HG02798 (cell line): ENCODE measurements around the gene PRDM2.
"Not testable (repeated sequence)": the region's sequence is repeated elsewhere in the genome, so short reads cannot be mapped to it uniquely, and the experiment has no call there.

Experiments used
- ATAC-seq: cut with Tn5 transposase; IDR thresholded peaks from one replicate; pipeline ENCODE4 v1.9.1; 2021; ENCODE audit warnings: mild to moderate bottlenecking; ENCODE audit not compliant: unreplicated experiment, poor library complexity

Gene PRDM2

DNA sequence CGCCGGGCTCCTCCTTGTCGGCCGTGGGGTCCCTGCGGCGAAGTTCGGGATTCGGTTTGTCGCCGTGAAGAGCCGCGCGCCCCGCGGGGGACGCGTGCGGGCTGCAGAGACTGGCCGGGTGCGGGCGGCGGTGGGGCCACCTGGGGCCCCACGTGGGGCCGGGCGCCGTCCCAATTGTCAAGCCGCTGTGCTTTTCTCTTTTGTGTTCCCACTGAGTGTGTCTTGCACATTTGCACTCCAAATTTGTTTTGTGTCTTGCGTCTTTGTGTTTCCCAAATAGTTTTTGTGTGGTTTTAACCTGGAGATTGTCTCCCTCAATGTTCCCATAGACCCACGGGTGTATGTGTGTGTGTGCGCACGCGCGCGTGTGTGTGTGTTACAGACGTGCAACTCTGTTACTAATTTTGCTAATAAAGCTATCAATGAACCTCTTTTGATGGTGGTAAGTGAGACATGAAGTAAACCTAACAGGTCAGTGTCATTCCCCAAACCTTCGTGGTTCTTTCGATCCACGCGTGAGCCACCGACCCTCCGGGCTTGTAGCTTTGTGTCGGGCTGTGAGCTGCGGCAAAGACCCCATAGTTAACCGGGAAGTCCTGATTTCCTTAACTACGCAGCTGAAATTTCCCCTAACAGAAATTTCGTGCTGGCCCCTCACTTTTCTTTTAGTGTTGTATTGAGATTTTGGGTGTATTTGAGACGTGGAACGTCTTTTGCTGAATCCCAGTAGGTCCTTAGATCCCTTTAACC is 708 bp downstream of the PRDM2 start:
- ATAC-seq = peak; percentile 43

DNA sequence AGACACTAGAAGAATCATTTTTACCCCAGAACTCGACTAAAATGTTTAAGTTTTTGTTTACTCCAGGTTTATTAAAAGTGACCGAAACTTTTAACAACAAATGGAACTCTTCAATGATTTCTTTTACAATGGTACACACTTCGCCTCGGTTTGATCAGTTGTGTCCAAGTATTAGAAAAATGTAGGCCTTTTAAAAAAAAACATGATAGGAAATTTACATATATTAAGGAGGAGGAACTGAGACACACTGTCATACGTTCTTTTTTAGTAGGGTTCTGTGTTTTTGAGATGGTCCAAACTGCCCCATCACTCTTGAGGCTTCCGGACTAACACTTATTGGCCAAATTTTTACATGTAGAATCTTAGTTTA is 1.3 kb downstream of the PRDM2 start:
- no peak for ATAC-seq

DNA sequence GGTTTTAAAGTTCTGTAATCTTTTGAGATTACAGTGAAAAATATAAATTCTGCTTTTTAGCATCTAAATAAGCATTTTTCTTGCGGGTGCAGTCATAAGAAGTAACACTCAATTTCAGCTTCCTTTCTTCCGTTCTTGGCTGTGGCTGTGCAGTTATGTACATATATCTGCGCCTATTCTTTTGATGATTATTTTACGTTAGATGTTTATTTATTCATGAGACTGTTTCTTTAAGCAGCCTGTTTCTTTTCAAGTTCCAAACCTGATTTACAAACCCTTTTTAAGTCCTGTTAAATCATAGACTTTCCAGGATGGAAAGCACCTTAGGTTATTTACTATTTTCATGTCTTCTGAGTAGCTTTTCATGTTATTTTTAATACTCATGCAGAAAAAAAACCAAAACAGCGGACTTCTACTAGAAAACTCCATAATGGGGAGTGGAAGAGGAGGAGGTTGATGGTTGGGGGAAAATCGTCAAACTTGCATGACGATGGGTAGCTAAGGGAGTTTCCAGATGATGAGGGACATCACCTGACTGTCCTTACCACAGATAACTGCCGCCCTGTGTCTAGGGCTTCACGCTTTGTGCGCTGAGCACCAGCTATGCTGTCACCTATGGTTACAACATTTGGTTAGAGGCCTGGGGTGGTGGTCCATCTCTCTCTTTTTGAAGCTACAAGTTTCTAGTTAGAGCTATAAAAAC is 2.6 kb downstream of the PRDM2 start:
- peak; percentile 76 for ATAC-seq

DNA sequence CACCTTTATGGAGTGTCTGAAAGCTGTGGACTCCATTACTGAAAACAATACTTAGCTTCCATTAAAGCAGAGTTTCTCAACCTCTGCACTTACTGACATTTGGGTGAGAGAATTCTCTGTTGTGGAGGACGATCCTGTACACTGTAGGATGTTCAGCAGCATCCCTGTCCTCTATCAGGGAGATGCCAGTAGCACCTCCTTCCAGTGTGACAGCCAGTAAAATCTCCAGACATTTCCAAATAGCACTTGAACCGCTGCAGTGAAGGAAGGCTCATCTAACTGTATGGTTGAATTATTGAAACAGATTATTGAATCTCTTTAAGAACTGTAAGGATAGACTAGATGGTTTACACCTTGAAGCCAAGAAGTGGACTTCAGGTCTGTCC is 3.1 kb downstream of the PRDM2 start:
- ATAC-seq = no peak

DNA sequence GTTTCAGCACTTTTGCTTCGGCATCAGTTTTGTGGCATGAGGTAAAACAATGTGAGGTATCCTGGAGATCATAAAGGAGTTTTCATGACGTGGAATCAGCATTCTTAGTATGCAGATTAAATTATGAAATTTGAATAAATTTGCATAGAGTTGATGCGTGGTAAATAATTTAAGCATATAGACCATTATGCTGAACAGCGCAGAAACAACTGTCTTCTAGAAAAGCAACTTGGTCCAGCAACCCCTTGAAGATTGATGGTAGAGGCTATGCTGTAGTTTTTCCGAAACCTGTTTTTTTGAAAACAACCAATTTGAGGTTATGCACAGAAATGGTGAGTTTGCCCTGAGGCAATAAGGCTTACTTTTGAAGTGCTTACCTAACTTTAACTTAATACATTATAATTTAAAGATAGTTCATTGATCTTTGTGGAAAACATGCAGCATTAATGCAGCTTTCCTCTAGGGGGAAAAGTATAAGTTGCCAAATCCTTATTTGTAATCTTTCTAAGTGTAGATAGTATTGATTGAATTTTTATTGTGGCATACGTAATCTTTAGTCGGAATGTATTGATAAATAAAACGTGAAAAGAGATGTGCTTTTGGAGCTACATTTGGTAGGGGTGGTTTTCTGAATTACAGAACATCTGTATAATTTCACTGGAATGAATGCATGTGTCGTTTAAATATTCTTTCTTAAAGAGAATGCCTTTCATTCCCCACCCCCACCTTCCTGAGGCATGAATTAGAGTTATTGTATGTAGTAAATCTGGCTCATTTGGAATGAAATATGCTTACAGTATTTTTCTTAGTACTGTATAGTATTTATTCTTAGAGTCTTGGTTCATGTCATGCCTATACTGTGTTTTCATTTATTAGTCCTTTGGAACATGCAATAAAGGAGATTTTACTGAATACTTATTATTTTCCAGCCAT is 3.8 kb downstream of the PRDM2 start:
- no peak for ATAC-seq

DNA sequence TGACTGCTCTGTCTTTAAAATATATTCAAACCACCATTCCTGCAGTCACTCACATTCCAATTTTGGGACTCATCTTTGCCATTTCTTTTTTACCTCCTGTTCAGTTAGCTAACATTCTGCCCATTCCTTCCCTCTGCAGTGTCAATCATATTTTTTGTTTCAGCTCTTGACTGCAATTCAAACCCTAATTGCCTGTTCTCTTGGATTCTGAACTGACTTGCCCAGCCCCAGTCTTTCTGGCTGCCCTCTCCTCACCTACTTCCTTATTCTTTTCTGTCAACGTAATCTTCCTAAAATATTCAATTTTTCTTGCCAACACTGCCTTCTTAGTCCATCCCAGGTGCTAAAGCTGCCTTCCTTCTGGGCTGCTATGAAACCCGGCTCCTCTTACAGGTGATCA is 6.1 kb downstream of the PRDM2 start:
- ATAC-seq = no peak

DNA sequence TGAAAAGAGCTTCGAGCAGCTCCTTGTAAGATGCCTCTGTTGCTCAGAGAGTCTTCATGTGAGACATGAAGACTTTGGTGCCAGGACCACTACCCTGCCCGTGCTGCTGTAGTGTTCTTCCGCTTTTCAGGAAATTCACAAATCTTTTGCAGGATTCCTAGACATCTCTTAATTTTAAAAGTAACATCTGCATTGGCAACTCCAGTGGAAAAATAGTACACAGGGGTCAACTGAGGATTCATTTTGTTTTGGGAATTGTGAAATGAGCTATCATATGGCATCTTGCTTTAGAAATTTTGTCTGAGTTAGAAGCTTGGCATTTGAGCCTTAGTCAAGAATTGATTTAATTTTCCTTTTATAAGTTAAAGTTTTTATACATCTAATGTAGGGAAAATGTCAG is 7.2 kb downstream of the PRDM2 start:
- ATAC-seq = no peak

DNA sequence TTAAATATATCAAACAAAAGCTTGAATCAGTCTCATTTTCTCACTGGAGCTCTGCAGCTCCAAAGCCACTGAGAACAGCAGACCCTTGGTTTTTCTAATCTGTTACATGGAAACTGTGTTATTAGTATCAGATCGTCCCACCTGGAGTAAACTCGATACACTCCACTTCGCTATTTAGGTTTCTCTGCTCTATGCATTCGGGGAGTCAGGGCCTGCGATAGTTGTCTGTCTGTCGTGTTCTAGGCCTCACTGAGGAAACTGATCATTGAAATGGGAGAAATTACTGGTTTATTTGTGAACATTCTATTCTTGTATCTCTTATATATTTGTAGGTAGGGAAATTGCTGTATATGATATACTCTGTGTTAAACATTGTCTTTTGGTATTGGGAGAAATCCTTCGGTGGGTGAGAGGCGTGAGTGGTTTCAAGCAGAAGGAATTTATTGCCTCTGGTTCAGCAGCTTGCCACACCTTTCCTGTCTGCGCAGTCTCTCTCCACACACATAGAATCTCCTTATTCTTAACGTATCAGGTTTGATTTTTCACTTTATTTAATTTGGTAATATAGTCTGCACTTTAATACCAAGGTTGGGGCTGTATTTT is 8.5 kb downstream of the PRDM2 start:
- no peak for ATAC-seq

DNA sequence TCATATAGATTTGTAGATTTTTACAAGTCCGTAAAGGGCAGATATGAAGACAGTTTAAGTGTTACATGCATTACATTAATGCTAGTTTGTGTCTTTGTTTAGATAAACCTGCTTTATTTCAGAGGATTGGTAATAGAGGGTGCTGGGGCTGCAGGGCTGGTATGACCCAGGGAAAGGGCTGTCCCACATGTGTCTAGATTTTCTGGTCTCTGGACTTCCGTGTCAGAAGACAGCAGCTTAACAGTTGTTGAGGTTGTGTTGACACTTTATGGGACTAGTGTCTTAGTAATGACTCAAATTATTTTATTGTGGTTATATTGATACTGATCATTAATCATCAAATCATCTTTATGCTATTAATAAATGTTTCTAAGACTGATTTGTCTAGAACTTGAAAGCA is 10.1 kb downstream of the PRDM2 start:
- ATAC-seq = no peak

DNA sequence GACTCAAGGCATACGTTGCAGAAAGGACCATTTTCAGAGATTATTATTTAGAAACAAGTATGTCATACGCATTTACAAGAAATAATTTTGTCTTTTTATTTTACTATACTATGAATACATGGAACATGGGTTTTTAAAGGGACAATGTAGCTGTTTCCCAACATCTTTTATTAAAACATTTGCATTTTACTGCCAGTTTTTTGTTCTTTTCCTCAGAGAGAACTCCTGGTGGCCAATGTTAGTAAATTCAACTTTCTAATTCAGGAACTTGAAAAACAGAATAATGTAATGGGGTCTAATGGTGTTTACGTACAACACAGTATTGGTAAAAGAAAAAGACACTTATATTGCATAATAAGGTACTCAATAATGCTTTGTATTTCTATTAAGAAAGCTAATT is 14.9 kb downstream of the PRDM2 start:
- no peak for ATAC-seq

DNA sequence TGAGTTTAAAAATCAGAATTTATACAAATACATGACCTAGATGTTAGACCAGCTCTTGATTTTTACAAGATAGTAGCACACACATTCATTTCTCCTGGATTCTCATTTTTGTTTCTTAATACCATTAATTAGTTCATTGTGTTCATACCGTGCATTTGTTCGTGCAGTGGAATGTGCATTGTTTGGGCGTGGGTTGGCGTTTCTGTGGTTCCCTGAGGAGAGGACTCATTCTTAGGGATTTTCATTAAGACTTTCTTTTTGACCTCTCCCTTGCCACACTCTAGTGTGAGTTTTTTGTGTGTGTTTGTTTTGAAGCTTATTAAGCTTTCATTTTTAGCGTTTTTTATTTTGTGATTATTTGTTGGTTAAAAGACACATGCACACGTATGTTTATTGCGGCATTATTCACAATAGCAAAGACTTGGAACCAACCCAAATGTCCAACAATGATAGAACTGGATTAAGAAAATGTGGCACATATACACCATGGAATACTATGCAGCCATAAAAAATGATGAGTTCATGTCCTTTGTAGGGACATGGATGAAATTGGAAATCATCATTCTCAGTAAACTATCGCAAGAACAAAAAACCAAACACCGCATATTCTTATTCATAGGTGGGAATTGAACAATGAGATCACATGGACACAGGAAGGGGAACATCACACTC is 15.8 kb downstream of the PRDM2 start:
- ATAC-seq = not testable (repeated sequence)

DNA sequence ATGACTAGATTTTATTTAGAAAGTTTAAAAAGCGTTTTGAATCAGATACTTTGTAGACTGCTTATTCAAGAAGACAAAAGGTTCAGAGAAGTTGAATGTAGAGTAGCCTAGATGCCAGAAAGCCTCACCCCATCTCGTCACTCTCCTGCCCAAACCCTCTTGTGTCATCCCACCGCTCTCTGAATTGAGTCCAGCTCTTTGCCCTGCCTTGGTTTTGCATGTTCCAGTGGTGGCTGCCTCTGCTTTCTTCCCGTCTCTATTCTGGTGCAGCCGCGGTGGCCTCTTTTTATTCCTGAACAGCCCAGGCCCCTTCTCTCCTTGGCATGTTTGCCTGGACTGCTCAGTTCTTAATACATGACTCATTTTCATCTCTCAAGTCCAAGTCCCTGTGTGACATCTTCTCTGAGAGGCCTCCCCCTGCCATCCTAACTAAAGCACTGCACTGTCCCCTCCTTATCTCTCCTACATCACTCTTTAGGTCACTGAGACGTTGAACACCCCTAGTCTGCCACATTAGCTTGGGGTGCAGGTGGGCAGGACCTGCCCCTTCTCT is 22.9 kb downstream of the PRDM2 start:
- ATAC-seq = no peak

DNA sequence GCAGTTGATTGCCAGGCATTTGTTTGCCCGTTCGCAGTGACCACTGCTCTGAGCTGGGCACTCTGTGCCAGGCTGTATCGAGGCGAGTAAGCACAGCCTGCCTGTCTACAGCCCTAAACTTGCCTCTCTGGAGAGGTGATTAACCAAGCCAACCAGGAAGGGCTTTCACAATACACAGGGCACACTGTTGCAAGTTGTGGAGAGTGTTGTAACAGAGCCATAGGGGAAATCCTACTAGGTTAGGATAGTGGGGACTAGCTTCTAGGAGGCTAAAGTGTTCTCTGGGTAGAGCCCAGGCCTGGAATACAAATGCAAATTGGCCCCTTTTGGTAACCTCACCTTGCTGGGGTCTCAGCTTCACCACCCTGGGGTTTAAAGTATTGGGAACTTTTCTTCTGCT is 23.8 kb downstream of the PRDM2 start:
- ATAC-seq = no peak

DNA sequence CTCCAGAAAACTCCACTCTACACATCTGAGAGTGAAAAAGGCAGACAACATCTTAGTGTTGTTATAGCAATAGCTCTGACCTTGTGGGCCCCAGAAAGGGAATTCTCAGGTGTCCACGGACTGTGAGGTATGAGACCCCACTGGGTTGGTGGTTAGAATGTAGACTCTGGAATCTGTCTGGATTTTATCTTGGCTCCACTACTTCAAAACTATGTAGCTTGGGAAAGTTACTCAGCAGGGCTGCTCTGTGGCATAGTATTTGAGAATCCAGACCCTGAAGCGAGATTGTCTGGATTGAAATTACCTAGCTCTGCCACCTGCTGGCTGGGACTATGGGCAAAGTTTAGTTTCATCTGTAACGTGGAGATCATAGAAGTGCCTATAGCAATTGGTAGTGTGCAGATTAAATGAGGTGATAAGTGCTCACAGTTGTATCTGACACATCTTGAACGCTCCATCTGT is 25.8 kb downstream of the PRDM2 start:
- ATAC-seq = no peak

DNA sequence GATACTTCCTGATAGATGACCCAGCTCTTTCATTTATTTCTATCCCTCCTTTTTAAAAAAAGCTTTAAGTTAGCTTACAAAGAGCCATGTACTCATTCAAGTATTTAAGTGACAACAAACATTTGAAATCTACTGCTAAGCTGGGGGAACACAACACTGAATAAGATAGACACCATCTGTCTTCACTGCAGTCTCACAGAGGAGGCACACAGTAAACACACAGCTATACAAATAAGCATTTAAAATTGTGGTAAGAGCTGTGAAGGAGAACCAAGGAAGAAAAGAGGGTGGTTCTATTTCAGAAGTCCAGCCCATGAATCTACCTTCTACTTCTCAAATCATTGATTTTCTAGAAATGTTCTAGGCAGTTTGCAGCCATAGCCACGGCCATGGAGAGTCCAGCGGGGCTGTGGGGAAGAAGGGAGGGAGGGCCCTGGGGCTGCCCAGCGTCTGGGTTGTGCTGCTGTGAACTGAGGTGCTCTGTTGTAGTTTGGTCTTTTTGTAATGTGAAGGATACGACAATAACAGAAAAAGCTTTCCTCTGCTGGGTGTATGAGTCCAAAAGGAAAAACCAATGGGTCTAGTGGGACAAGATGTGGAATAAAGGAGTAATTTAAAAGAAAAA is 28.2 kb downstream of the PRDM2 start:
- ATAC-seq = no peak

DNA sequence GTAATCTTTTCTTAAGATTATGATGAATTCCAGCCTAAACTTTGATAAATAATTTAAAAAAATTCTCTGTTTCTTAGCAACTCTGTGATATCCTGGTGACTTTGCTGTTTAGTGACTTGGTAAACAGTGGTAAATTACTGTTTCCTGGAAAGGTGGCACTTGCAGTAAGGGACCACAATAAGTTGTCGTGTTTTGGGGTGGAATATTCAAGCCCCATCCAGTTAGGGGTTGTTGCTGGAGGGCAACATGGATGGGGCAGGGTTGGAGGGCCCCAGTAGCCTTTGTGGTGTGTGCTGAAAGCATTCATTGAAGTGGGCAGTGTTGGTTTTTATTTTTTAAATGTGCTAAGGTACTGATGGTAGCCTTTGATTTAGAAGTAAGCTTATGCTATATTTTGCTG is 30.3 kb downstream of the PRDM2 start:
- ATAC-seq = peak; percentile 1

DNA sequence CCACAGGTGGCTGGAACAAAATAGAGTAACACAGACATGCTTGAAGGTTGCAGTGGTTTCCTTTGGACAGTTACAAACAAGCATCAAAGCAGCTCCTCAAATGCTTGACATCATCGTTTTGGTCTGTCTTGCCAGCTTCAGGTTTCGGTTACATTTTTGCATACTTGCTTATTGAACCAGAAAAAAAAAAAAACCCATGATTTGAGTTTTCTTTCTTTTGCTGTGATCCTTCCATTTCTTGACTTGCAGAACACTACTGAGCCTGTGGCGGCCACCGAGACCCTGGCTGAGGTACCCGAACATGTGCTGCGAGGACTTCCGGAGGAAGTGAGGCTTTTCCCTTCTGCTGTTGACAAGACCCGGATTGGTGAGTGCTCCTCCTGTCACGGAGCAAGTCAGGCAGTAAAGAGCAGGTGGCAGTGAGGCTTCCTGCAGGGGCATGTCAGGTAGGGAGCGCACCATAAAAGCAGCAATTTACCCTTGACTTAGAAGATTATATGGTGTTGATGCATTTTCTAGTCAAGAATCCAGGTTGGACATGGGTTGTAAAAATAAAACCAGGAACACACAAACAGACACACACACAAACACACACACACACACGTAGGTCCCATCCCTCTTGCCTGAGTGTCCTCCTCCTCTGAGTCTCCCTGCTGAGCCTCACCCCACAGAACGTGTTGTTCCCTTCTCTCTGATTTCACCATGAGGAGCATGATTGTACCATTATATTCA is 30.9 kb downstream of the PRDM2 start:
- peak; percentile 93 for ATAC-seq

DNA sequence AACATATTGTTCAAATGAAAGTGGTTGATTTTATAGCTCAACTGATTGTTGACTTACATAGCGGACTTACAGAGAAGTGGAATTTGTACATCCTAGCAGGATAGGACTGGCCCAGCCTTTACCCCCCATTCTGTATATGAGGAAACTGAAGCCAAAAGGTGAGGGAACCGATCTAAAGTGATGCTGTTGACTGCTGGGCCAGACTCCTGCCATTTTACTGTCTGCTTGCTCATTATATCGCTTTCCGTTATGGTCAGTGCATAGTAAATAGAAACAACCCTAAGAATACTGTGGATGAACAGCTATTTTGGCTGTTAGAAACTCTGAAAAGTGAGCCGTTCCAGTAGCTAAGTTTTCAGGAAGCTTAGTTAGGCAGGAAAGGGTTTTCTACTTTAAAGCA is 31.9 kb downstream of the PRDM2 start:
- ATAC-seq = no peak
